Thoracic aorta (tissue), 2 donors: Measurements from ENCODE around the gene RUNX1. TPM values are rescaled to one million over a fixed set of nuclear protein-coding genes. Genes with fewer than 3 reads are reported as not detected.

ENCODE experiments used
- ATAC-seq: fragments of 150-250 bp; one replicate; pipeline ENCODE4 v1.8.0; 2017; ENCODE audit warnings: low read depth; ENCODE audit not compliant: insufficient number of reproducible peaks, low FRiP score
- DNase-seq: peaks from one replicate; pipeline ENCODE4 v3.0.0-alpha.2; 2020; ENCODE audit warnings: low spot score
- H3K27ac ChIP-seq, 2 donors: fragments of 200-600 bp; sonication (generic); 1 replicate in 1 of 2; 2 replicates in 1 of 2; pipeline ENCODE4 v1.5.1; 2016; ENCODE audit warnings: mild to moderate bottlenecking in 2 of 2, moderate library complexity in 2 of 2
- H3K27me3 ChIP-seq: fragments of 200-600 bp; sonication (generic); replicated peaks from 2 replicates; pipeline ENCODE4 v1.6.0; 2016; ENCODE audit warnings: mild to moderate bottlenecking; ENCODE audit not compliant: insufficient read depth
- H3K36me3 ChIP-seq: fragments of 200-600 bp; sonication (generic); one replicate; pipeline ENCODE4 v1.5.1; 2016
- H3K4me1 ChIP-seq, 2 donors: fragments of 200-600 bp; sonication (generic); 1 replicate in 1 of 2; 2 replicates in 1 of 2; pipeline versions ENCODE4 v1.5.1 to v1.6.0; 2016; ENCODE audit warnings: low read depth in 2 of 2, mild to moderate bottlenecking in 1 of 2; ENCODE audit not compliant: control insufficient read depth in 1 of 2
- H3K4me3 ChIP-seq: fragments of 200-600 bp; sonication (generic); 2 replicates; pipeline ENCODE4 v1.5.1; 2016; ENCODE audit warnings: mild to moderate bottlenecking
- H3K9me3 ChIP-seq: fragments of 200-600 bp; sonication (generic); 2 replicates; pipeline ENCODE4 v1.5.1; 2016
- CTCF ChIP-seq: fragments of 200-600 bp; sonication (generic); IDR thresholded peaks from one replicate; pipeline ENCODE4 v1.5.1; 2019; ENCODE audit warnings: antibody characterized with exemption
- total RNA-seq, 2 donors: library from RNA; depleted of rRNA; stranded (reverse); fragments of >200 nt; gene quantifications; one replicate each; pipeline versions ENCODE4 v1.1.0 to v1.2.3, GENCODE V29; 2016

Gene RUNX1
- total RNA-seq, 2 donors from 2014 or later, result 47.4 to 64.7 TPM

DNA sequence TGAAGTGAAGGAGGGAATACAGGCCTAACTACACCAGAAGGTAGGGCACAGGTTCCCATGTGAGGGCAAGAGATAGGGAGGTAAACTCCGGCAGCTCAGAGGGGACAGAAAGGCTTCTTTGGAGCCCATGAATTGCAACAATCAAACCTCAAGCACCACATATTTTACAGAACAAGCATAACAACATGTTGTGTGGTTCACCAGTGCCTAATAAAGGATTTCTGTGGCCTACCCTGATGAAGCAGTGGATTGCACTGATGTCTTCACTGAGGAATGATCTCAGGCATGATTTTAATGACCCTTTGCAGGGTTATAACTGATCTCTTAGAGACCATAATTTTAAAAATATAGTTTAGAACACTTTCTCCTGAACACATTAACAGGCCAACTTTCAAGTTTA is 77.4 kb downstream of the RUNX1 start:
- Histone ChIP-seq H3K27ac (no peak overlapping the region), H3K4me3 (no peak overlapping the region), H3K9me3 (no peaks in the 10 kb centered on the region), H3K27me3 (no peaks in the 10 kb centered on the region), H3K4me1 (peaks cover 0 to 6% of the 10 kb centered on the region in 2 donors), H3K36me3 (no peaks in the 10 kb centered on the region)
- no peak for DNase-seq
- no peak for TF ChIP-seq CTCF
- no peak for ATAC-seq

DNA sequence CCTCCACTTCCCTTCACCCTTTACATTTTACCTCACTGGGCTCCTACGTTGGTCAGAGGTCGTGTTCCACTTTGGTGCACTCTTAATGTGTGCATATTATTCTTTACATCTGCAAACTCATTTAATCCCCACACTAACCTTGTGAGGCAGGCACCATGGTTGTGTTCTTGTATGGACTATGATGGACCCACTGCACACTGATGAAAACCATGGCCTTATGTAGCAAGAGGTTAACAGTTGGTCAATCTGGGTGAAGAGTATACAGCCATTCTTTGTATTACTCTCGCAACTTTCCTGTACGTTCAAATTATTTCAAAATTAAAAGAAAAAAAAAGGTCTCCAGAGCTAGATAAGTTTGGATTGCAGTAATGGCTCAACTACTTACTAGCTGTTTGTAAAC is 78.5 kb downstream of the RUNX1 start:
- no peak for TF ChIP-seq CTCF
- no peak overlapping the region for H3K27ac ChIP-seq
- H3K9me3 ChIP-seq, result no peaks in the 10 kb centered on the region
- no peaks in the 10 kb centered on the region for H3K27me3 ChIP-seq
- DNase-seq (no peak), ATAC-seq (no peak)
- H3K4me3 ChIP-seq, result no peak overlapping the region
- H3K36me3 ChIP-seq, result no peaks in the 10 kb centered on the region
- peaks cover 0 to 6% of the 10 kb centered on the region in 2 donors for H3K4me1 ChIP-seq

GRCh38 chr21:34970167-34970500 is 79.0 kb downstream of the RUNX1 start:
- ATAC-seq (no peak), DNase-seq (no peak)
- Histone ChIP-seq H3K9me3 (no peaks in the 10 kb centered on the region), H3K27me3 (no peaks in the 10 kb centered on the region), H3K4me1 (peaks cover 0 to 6% of the 10 kb centered on the region in 2 donors), H3K27ac (no peak overlapping the region), H3K4me3 (no peak overlapping the region), H3K36me3 (no peaks in the 10 kb centered on the region)
- no peak for TF ChIP-seq CTCF

DNA sequence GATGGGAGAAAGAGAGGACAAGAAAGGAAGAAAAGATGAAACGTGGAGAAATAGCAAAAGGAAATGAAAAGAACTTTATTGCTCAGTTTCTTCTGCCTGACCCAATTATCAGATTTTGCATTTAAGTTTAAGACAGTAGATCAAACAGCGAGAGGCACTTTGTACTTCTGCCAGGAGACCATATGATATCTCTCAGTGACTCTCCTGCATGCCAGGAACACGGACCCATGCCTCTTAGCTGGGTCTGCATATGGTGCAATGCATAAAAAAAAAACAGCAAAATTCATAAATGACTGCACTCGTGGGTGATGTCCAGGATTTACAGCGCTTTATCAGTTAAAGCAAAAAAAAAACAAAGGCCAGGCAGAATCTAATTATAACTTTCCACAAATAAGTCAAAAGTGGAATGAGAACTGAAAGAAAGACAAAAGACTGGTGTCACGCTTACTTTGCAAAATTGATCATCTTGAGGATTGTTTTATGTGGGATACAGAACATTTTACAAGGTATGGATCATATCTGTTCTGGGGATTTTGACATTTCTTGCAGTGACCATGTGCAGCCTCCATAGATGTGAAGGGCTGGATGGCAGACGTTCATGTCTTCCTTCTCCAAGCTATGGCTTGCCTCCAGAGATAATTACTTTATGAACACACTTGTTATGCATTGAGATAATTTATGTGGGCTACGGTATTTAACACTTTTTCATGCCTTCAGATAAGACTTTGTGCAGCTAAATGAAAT is 79.5 kb downstream of the RUNX1 start:
- TF ChIP-seq CTCF, result no peak
- no peaks in the 10 kb centered on the region for H3K36me3 ChIP-seq
- H3K27ac ChIP-seq, result no peak overlapping the region
- no peaks in the 10 kb centered on the region for H3K27me3 ChIP-seq
- ATAC-seq (no peak), DNase-seq (no peak)
- peaks cover 0 to 6% of the 10 kb centered on the region in 2 donors for H3K4me1 ChIP-seq
- H3K4me3 ChIP-seq, result no peak overlapping the region
- no peaks in the 10 kb centered on the region for H3K9me3 ChIP-seq

- Histone ChIP-seq H3K9me3 (no peaks in the 10 kb centered on the region), H3K4me1 (peaks cover 0 to 6% of the 10 kb centered on the region in 2 donors), H3K27ac (no peak overlapping the region), H3K36me3 (no peaks in the 10 kb centered on the region), H3K27me3 (no peaks in the 10 kb centered on the region), H3K4me3 (no peak overlapping the region)
- DNase-seq (no peak), ATAC-seq (no peak)
- TF ChIP-seq CTCF, result no peak
Observed at GRCh38 chr21:34968414-34969333, 80.4 kb downstream of the RUNX1 start.
